Natural killer cell (primary cell): ENCODE measurements around the gene DHRS3. TPM values are rescaled to one million over a fixed set of nuclear protein-coding genes. Genes with fewer than 3 reads are reported as not detected.

Experiments
- ATAC-seq, 3 donors: fragments of 150-1000 bp in 2 of 3; fragments of 200-7000 bp in 1 of 3; cut with Tn5 transposase; 1 replicate in 1 of 3; 2 replicates in 2 of 3; pipeline ENCODE4 v1.10.0; 2021; ENCODE audit warnings: mild to moderate bottlenecking in 2 of 3, moderate library complexity in 2 of 3
- DNase-seq, 2 donors: peaks; one replicate each; pipeline versions ENCODE4 v3.0.0 to v3.0.0-alpha.2; 2013 to 2021; ENCODE audit warnings: mixed read lengths in 1 of 2
- H3K27ac ChIP-seq: one replicate; pipeline ENCODE4 v1.5.1; 2013; ENCODE audit warnings: mild to moderate bottlenecking, low read length
- H3K27me3 ChIP-seq: one replicate; pipeline ENCODE4 v1.6.1; 2013; ENCODE audit warnings: low read length; ENCODE audit not compliant: control insufficient read depth, insufficient read depth
- H3K36me3 ChIP-seq: one replicate; pipeline ENCODE4 v1.6.1; 2013; ENCODE audit warnings: low read length; ENCODE audit not compliant: control insufficient read depth, insufficient read depth
- H3K4me1 ChIP-seq: one replicate; pipeline ENCODE4 v1.6.1; 2013; ENCODE audit warnings: low read length; ENCODE audit not compliant: control insufficient read depth, insufficient read depth
- H3K4me3 ChIP-seq: one replicate; pipeline ENCODE4 v1.5.1; 2013; ENCODE audit warnings: low read length
- H3K9me3 ChIP-seq: one replicate; pipeline ENCODE4 v1.6.1; 2013; ENCODE audit warnings: low read length; ENCODE audit not compliant: control insufficient read depth, insufficient read depth
- H3K27ac Mint-ChIP-seq, 2 donors: one replicate each; pipeline ENCODE4 v1.8.0; 2022; ENCODE audit warnings: mild to moderate bottlenecking in 2 of 2, mixed read lengths in 2 of 2, moderate library complexity in 1 of 2
- H3K27me3 Mint-ChIP-seq, 2 donors: one replicate each; pipeline ENCODE4 v1.8.0; 2022; ENCODE audit warnings: low read depth in 2 of 2, mixed read lengths in 2 of 2
- H3K36me3 Mint-ChIP-seq: one replicate; pipeline ENCODE4 v1.8.0; 2022; ENCODE audit warnings: mixed read lengths
- H3K4me1 Mint-ChIP-seq, 2 donors: one replicate each; pipeline ENCODE4 v1.8.0; 2022; ENCODE audit warnings: mixed read lengths in 2 of 2
- H3K4me3 Mint-ChIP-seq: one replicate; pipeline ENCODE4 v1.8.0; 2022; ENCODE audit warnings: mild to moderate bottlenecking, moderate library complexity, mixed read lengths
- H3K9me3 Mint-ChIP-seq, 2 donors: one replicate each; pipeline ENCODE4 v1.8.0; 2022; ENCODE audit warnings: mixed read lengths in 2 of 2
- CTCF ChIP-seq: fragments of 200-600 bp; IDR thresholded peaks from one replicate; pipeline ENCODE4 v1.8.0; 2022; ENCODE audit warnings: antibody characterized with exemption
- WGBS: methylation state at CpG from one replicate; pipeline ENCODE4 v1.1.7; 2013; ENCODE audit warnings: missing lambda C conversion rate; ENCODE audit not compliant: insufficient coverage; 5-methylcytosine and 5-hydroxymethylcytosine counted together
- intact Hi-C: fragments of 100-400 bp; cut with micrococcal nuclease; formaldehyde crosslinking; loops from one replicate; pipeline ENCODE4 v1.14.2; 2022
- total RNA-seq, 4 donors: library from RNA; stranded (reverse); fragments of 120-200 nt in 1 of 4; gene quantifications; one replicate each; pipeline versions ENCODE4 v1.2.3 to v1.2.4, GENCODE V29; 2013 to 2022

The DHRS3 gene
- total RNA-seq, 3 donors from 2014 or later (not counting 1 experiment from before 2014, with no cell fraction given), result 106 to 175 (median 153) TPM

- no peak overlapping the region for H3K27ac ChIP-seq
- DNase-seq, result no peak
- WGBS, result 93% methylated on average over 13 of the region's 13 CpGs
- no peaks in the 10 kb centered on the region for H3K9me3 ChIP-seq
- Mint-ChIP-seq H3K9me3 (no peaks in the 10 kb centered on the region), H3K27me3 (peaks cover 1 to 5% of the 10 kb centered on the region in 2 donors), H3K36me3 (no peaks in the 10 kb centered on the region), H3K4me1 (peaks cover 6 to 7% of the 10 kb centered on the region in 2 donors), H3K4me3 (no peak overlapping the region), H3K27ac (no peak overlapping the region)
- no peak for TF ChIP-seq CTCF
- intact Hi-C loops, result loop anchor here (5.0 kb wide), 1 partner anchor 540 kb away; no protein-coding TSS in a partner anchor
- no peak for ATAC-seq
- H3K4me1 ChIP-seq, result no peaks in the 10 kb centered on the region
- no peak overlapping the region for H3K4me3 ChIP-seq
- no peaks in the 10 kb centered on the region for H3K36me3 ChIP-seq
- no peaks in the 10 kb centered on the region for H3K27me3 ChIP-seq
These were observed 39.3 kb upstream of the DHRS3 start for GRCh38 chr1:12657060-12657884.

GRCh38 chr1:12656575-12656974 is 38.6 kb upstream of the DHRS3 start:
- no peak for ATAC-seq
- Histone ChIP-seq H3K27me3 (no peaks in the 10 kb centered on the region), H3K27ac (no peak overlapping the region), H3K4me1 (no peaks in the 10 kb centered on the region), H3K36me3 (no peaks in the 10 kb centered on the region), H3K9me3 (no peaks in the 10 kb centered on the region), H3K4me3 (no peak overlapping the region)
- no peak for TF ChIP-seq CTCF
- intact Hi-C loops, result loop anchor here (5.0 kb wide), 1 partner anchor 539 kb away; no protein-coding TSS in a partner anchor
- DNase-seq, result no peak
- Mint-ChIP-seq H3K4me1 (peaks cover 6 to 7% of the 10 kb centered on the region in 2 donors), H3K9me3 (no peaks in the 10 kb centered on the region), H3K27me3 (peaks cover 7 to 8% of the 10 kb centered on the region in 2 donors), H3K4me3 (no peak overlapping the region), H3K36me3 (no peaks in the 10 kb centered on the region), H3K27ac (no peak overlapping the region)
- WGBS, result 73% methylated on average over 4 of the region's 4 CpGs

- no peaks in the 10 kb centered on the region for H3K9me3 ChIP-seq
These were observed 36.6 kb upstream of the DHRS3 start for GRCh38 chr1:12654657-12655056.

More at GRCh38 chr1:12654657-12655056, 36.6 kb upstream of the DHRS3 start:
- Mint-ChIP-seq H3K4me3 (no peak overlapping the region), H3K9me3 (no peaks in the 10 kb centered on the region), H3K27me3 (peaks cover 7 to 8% of the 10 kb centered on the region in 2 donors), H3K4me1 (peaks cover 6 to 7% of the 10 kb centered on the region in 2 donors), H3K27ac (no peak overlapping the region), H3K36me3 (no peaks in the 10 kb centered on the region)
- no peaks in the 10 kb centered on the region for H3K36me3 ChIP-seq
- H3K27me3 ChIP-seq, result no peaks in the 10 kb centered on the region
- 90% methylated on average over 8 of the region's 8 CpGs for WGBS
- H3K4me3 ChIP-seq, result no peak overlapping the region
- intact Hi-C loops, result loop anchor here (5.0 kb wide), 1 partner anchor 537 kb away; no protein-coding TSS in a partner anchor
- H3K4me1 ChIP-seq, result no peaks in the 10 kb centered on the region
- DNase-seq (no peak), ATAC-seq (no peak)
- TF ChIP-seq CTCF, result no peak
- H3K27ac ChIP-seq, result no peak overlapping the region
